HepG2 (cell line): ENCODE results near the gene SSBP4. TPM values are rescaled to one million over a fixed set of nuclear protein-coding genes. Genes with fewer than 3 reads are reported as not detected.

Experiments used
- ATF2 ChIP-seq: sonication (generic); formaldehyde crosslinking; IDR thresholded peaks from 2 replicates; pipeline ENCODE4 v1.4.0; 2020; ENCODE audit warnings: missing genetic modification reagents
- CENPBD1 ChIP-seq: sonication (generic); formaldehyde crosslinking; IDR thresholded peaks from 2 replicates; pipeline ENCODE4 v1.8.0; 2022; ENCODE audit warnings: missing genetic modification reagents, low read depth, mild to moderate bottlenecking, borderline replicate concordance
- FOXM1 ChIP-seq: sonication (generic); formaldehyde crosslinking; IDR thresholded peaks from 2 replicates; pipeline ENCODE4 v1.5.0; 2020; ENCODE audit warnings: missing genetic modification reagents
- HOXA9 ChIP-seq: sonication (generic); formaldehyde crosslinking; IDR thresholded peaks from 2 replicates; pipeline ENCODE4 v1.8.1; 2022; ENCODE audit warnings: missing genetic modification reagents, mild to moderate bottlenecking, moderate library complexity, borderline replicate concordance
- MIER2 ChIP-seq: IDR thresholded peaks from 2 replicates; pipeline ENCODE4 v1.6.1; 2016; ENCODE audit warnings: missing biosample characterization, missing genetic modification reagents
- MIER3 ChIP-seq: IDR thresholded peaks from 2 replicates; pipeline ENCODE4 v1.6.1; 2016; ENCODE audit warnings: missing compliant biosample characterization, borderline replicate concordance
- MLX ChIP-seq: IDR thresholded peaks from 2 replicates; pipeline ENCODE4 v1.6.1; 2016
- NFE2L1 ChIP-seq: sonication (generic); formaldehyde crosslinking; IDR thresholded peaks from 2 replicates; pipeline ENCODE4 v1.4.0; 2020; ENCODE audit warnings: missing genetic modification reagents, mild to moderate bottlenecking, borderline replicate concordance
- SP2 ChIP-seq: sonication (generic); formaldehyde crosslinking; IDR thresholded peaks from 2 replicates; pipeline ENCODE4 v1.5.1; 2020; ENCODE audit warnings: mild to moderate bottlenecking, missing genetic modification reagents
- STAT5B ChIP-seq: sonication (generic); formaldehyde crosslinking; IDR thresholded peaks from 2 replicates; pipeline ENCODE4 v1.4.0; 2020; ENCODE audit warnings: missing genetic modification reagents
- ZFP82 ChIP-seq: sonication (generic); formaldehyde crosslinking; IDR thresholded peaks from 2 replicates; pipeline ENCODE4 v1.5.1; 2020; ENCODE audit warnings: mild to moderate bottlenecking, missing genetic modification reagents, borderline replicate concordance
- ZNF230 ChIP-seq: sonication (generic); formaldehyde crosslinking; IDR thresholded peaks from 2 replicates; pipeline ENCODE4 v1.4.0; 2020; ENCODE audit warnings: mild to moderate bottlenecking, missing genetic modification reagents
- ZNF234 ChIP-seq: sonication (generic); formaldehyde crosslinking; conservative IDR thresholded peaks from 2 replicates; pipeline ENCODE4 v1.5.1; 2020; ENCODE audit warnings: mild to moderate bottlenecking, missing genetic modification reagents
- ZNF512B ChIP-seq: sonication (generic); formaldehyde crosslinking; IDR thresholded peaks from 2 replicates; pipeline ENCODE4 v1.5.1; 2020; ENCODE audit warnings: missing genetic modification reagents, mild to moderate bottlenecking, borderline replicate concordance
- ZNF556 ChIP-seq: sonication (generic); formaldehyde crosslinking; IDR thresholded peaks from 2 replicates; pipeline ENCODE4 v1.4.0; 2020; ENCODE audit warnings: mild to moderate bottlenecking, missing genetic modification reagents, borderline replicate concordance
- ZNF567 ChIP-seq: sonication (generic); formaldehyde crosslinking; IDR thresholded peaks from 2 replicates; pipeline ENCODE4 v1.8.1; 2023; ENCODE audit warnings: mild to moderate bottlenecking, missing genetic modification reagents, borderline replicate concordance
- ZNF609 ChIP-seq: sonication (generic); formaldehyde crosslinking; IDR thresholded peaks from 2 replicates; pipeline ENCODE4 v1.4.0; 2020; ENCODE audit warnings: mild to moderate bottlenecking, missing genetic modification reagents, borderline replicate concordance
- ZNF709 ChIP-seq: sonication (generic); formaldehyde crosslinking; IDR thresholded peaks from 2 replicates; pipeline ENCODE4 v1.5.0; 2020; ENCODE audit warnings: mild to moderate bottlenecking, missing genetic modification reagents
- polyA plus RNA-seq, 8 experiments: library from polyadenylated mRNA; depleted of rRNA in 3 of 8; stranded (reverse) in 7 of 8; unstranded in 1 of 8; fragments of >200 nt; fragmentation: Illumina TruSeq in 4 of 8; extraction: Trizol in 4 of 8; gene quantifications; 2 replicates each; pipeline versions ENCODE4 v1.2.1 to v1.2.3, GENCODE V29; 2011 to 2016; ENCODE audit warnings: low read depth in 4 of 8, missing spikeins in 1 of 8, mixed read lengths in 1 of 8; ENCODE audit not compliant: insufficient read depth in 1 of 8
- total RNA-seq, 5 experiments: library from RNA; depleted of rRNA; stranded (reverse); fragments of >200 nt; fragmentation: Illumina TruSeq; extraction: Trizol; gene quantifications; 2 replicates each; pipeline ENCODE4 v1.2.3, GENCODE V29; 2016; ENCODE audit warnings: low read depth in 1 of 5

SSBP4 gene
- total and polyA plus RNA-seq, 2 of the 13 experiments (the other 11 are each of a cell fraction or from before 2014, with no cell fraction given), result 20.8 to 39.5 TPM

GRCh38 chr19:18396471-18397241 lies 22.5 kb upstream of the SSBP4 start (continued):
- TF ChIP-seq ATF2 (no peak), HOXA9 (CRISPR knock-in tag) (0 out of 2 replicates have a peak, but pooled peaks have one; percentile 24), ZNF609 (CRISPR knock-in tag) (peak; percentile 57; the same call in 1 of the 2 replicates), ZNF567 (0 out of 2 replicates have a peak, but pooled peaks have one; percentile 36), ZNF512B (no peak), FOXM1 (no peak), NFE2L1 (no peak), STAT5B (CRISPR knock-in tag) (no peak), ZNF230 (CRISPR knock-in tag) (no peak), ZNF709 (CRISPR knock-in tag) (no peak), MIER2 (no peak), MLX (CRISPR knock-in tag) (no peak), ZNF556 (CRISPR knock-in tag) (peak; percentile 48; the same call in 1 of the 2 replicates), ZFP82 (CRISPR knock-in tag) (no peak), ZNF234 (CRISPR knock-in tag) (no peak), CENPBD1 (CRISPR knock-in tag) (no peak), MIER3 (CRISPR knock-in tag) (no peak), SP2 (CRISPR knock-in tag) (no peak)
